Ovary (tissue), 9 donors: ENCODE results near the gene FLOT1. TPM values are rescaled to one million over a fixed set of nuclear protein-coding genes. Genes with fewer than 3 reads are reported as not detected.

Experiments
- DNase-seq, 5 donors: peaks; one replicate each; pipeline ENCODE4 v3.0.0-alpha.2; 2019 to 2020
- H3K27ac ChIP-seq, 2 donors: fragments of 200-600 bp; one replicate each; pipeline versions ENCODE4 v1.5.1 to v1.8.0; 2019 to 2022
- H3K27me3 ChIP-seq: fragments of 200-600 bp; one replicate; pipeline ENCODE4 v1.8.0; 2022
- H3K36me3 ChIP-seq: fragments of 200-600 bp; sonication (generic); one replicate; pipeline ENCODE4 v1.5.1; 2019
- H3K4me1 ChIP-seq: one replicate; pipeline ENCODE4 v1.8.1; 2013; ENCODE audit warnings: mild to moderate bottlenecking, moderate library complexity; ENCODE audit not compliant: insufficient read depth
- H3K4me3 ChIP-seq: fragments of 200-600 bp; sonication (generic); one replicate; pipeline ENCODE4 v1.5.1; 2017
- H3K9me3 ChIP-seq, 2 donors: fragments of 200-600 bp in 1 of 2; sonication (generic) in 1 of 2; one replicate each; pipeline versions ENCODE4 v1.5.1 to v1.8.1; 2013 to 2019; ENCODE audit warnings: mild to moderate bottlenecking in 1 of 2, moderate library complexity in 1 of 2
- CTCF ChIP-seq, 3 donors: fragments of 450-650 bp in 2 of 3; fragments of 200-600 bp in 1 of 3; IDR thresholded peaks; one replicate each; pipeline versions ENCODE4 v1.5.1 to v1.8.0; 2016 to 2022; ENCODE audit warnings: antibody characterized with exemption in 3 of 3, mild to moderate bottlenecking in 1 of 3
- EP300 ChIP-seq: sonication (generic); formaldehyde crosslinking; IDR thresholded peaks from one replicate; pipeline ENCODE4 v1.6.1; 2017; ENCODE audit warnings: antibody characterized with exemption
- POLR2A ChIP-seq: fragments of 450-650 bp; IDR thresholded peaks from one replicate; pipeline ENCODE4 v1.6.1; 2017; ENCODE audit warnings: antibody characterized with exemption, mild to moderate bottlenecking, moderate library complexity
- WGBS, 3 donors: extraction: QIAGEN DNeasy Blood & Tissue Kit in 1 of 3; methylation state at CpG; one replicate each; pipeline versions ENCODE4 v1.1.5 to v1.1.7; 2013 to 2017; 5-methylcytosine and 5-hydroxymethylcytosine counted together
- intact Hi-C, 4 donors: fragments of 100-400 bp; cut with DNase I; formaldehyde crosslinking; loops; one replicate each; pipeline versions ENCODE4 v1.11.0 to v1.15.1; 2022 to 2023
- polyA plus RNA-seq, 2 donors: library from polyadenylated mRNA; stranded (reverse); fragments of 200-250 nt in 1 of 2; fragments of 350-450 nt in 1 of 2; fragmentation: Illumina TruSeq in 1 of 2; extraction: RNeasy Lipid Tissue Mini Kit (QIAGEN cat#74804) in 1 of 2; gene quantifications; one replicate each; pipeline ENCODE4 v1.2.3, GENCODE V29; 2013 to 2014
- total RNA-seq, 7 donors: library from RNA; depleted of rRNA in 2 of 7; stranded (reverse); fragments of >200 nt in 2 of 7; fragmentation: NEBNext Ultra II Directional in 3 of 7; extraction: Animal tissue kit (Norgen Biotek cat#: 25700) in 3 of 7; gene quantifications; one replicate each; pipeline versions ENCODE4 v1.1.0 to v1.2.4, GENCODE V29; 2016 to 2023
- donor health status: DM: no; HTN: no; CAD: no; lungs with moderate emphysema.
- donor health status: DM: no; HTN: no; CAD: no.
- donor health status: Bipolar disorder and iron deficiency.
- donor health status: DM: yes; HTN: yes; CAD: no.
- donor health status: DM: no; HTN: no; CAD: no.
- donor health status: DM: yes; HTN: yes; CAD: no.

FLOT1 gene
- total and polyA plus RNA-seq, 9 donors = 64.1 to 180 (median 124) TPM

DNA sequence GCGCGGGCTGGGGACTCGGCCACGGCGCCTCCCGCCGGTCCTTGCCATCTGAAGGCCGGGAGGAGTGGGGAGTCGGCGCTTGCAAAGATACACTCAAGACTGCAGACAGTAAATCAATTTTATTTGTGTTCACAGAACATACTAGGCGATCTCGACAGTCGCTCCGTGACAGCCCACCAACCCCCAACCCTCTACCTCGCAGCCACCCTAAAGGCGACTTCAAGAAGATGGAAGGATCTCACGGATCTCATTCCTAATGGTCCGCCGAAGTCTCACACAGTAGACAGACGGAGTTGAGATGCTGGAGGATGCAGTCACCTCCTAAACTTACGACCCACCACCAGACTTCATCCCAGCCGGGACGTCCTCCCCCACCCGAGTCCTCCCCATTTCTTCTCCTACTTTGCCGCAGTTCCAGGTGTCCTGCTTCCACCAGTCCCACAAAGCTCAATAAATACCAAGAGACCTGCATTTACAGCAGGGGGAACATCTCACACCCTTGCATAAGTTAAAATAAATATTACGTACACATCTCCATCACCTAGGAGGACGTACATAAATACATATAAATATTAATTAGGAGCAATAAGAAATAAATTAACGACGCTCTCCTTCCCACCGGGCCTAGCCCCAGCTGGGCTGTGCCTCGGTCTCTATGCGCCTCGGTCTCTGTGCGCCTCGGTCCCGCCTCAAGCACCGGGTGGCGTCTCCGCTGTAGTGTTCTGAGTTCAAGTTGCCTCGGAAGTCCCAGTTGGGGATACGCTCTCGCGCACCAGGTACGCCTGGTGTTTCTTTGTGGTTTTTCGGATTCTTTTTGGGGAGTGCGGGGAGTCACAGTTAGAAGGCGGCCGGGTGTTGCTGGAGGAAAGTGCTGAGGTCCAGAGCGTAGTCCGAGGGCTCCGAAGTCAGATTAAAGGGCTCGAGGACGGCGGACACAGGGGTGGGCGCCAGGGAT is 889 bp upstream of the FLOT1 start:
- peak in 4 of 5 donors; percentile 37 to 50 (median 42) for DNase-seq
- peaks cover 9% of the 10 kb centered on the region for H3K4me1 ChIP-seq
- 4 to 7% (median 6%) methylated on average over 54 to 55 of the region's 55 CpGs for WGBS, 3 donors
- H3K27me3 ChIP-seq = no peaks in the 10 kb centered on the region
- intact Hi-C loops = loop anchor here (5.0 to 10.0 kb wide), 7 partner anchors 34 to 331 kb away; partner anchors contain the start of gene DDR1 (in 3 of the 4)
- H3K9me3 ChIP-seq = no peaks in the 10 kb centered on the region
- H3K4me3 ChIP-seq = peak overlapping the region; percentile 60
- TF ChIP-seq POLR2A = no peak
- no peak for TF ChIP-seq EP300
- no peak for TF ChIP-seq CTCF (IDR thresholded peaks at IDR 0.05)
- peak overlapping the region; percentile 72 to 89 for H3K27ac ChIP-seq
- no peaks in the 10 kb centered on the region for H3K36me3 ChIP-seq

- H3K36me3 ChIP-seq = no peaks in the 10 kb centered on the region
- H3K4me1 ChIP-seq = peaks cover 7% of the 10 kb centered on the region
- DNase-seq = no peak
- peak overlapping the region; percentile 72 to 89 for H3K27ac ChIP-seq
- no peaks in the 10 kb centered on the region for H3K27me3 ChIP-seq
- H3K9me3 ChIP-seq = no peaks in the 10 kb centered on the region
- 5 to 6% (median 6%) methylated on average over 13 of the region's 13 CpGs for WGBS, 3 donors
- H3K4me3 ChIP-seq = peak overlapping the region; percentile 60
- TF ChIP-seq POLR2A (no peak), EP300 (no peak), CTCF (IDR thresholded peaks at IDR 0.05) (no peak)
- intact Hi-C loops = loop anchor here (5.0 to 10.0 kb wide), 7 partner anchors 35 to 333 kb away; partner anchors contain the start of gene DDR1 (in 3 of the 4)
Observed at GRCh38 chr6:30741789-30742315, 635 bp downstream of the FLOT1 start.

DNA sequence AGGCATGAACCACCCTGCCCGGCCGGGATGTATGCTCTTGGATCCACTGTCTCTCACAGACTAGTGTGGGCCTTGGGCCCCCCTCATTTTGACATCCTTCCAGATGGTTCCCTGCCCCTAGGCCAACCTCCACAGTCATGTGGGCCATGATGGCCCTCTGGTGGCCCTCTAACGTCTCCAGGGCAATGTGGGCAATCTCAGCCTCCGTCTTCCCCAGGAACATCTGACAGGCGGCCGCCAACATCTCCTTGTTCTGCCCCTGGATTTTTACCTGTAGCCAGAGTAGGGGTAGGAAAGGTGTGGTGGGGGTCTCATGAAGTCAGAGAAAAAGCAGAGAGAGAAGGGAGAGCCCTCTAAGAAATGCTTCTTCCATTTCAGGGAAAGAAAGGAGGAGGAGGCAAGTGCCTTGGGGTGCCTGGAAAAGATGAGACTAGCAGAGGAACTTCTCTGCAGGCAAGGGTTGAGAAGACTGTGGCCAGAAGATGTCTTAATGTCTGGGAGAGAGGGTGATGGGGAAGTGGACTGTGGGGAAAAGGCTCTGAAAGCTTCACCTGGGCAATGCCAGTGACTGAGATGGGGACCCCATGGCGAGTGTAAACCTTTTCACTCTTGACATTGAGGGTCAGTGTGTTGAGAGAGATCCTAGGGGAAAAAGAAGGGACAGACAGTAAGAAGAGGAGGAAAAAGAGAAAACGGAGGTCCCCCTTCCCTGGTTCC is 1.3 kb downstream of the FLOT1 start:
- Histone ChIP-seq H3K27me3 (no peaks in the 10 kb centered on the region), H3K4me3 (peak overlapping the region; percentile 60), H3K27ac (peak overlapping the region in 1 of 2 donors; percentile 89), H3K4me1 (peaks cover 7% of the 10 kb centered on the region), H3K9me3 (no peaks in the 10 kb centered on the region), H3K36me3 (no peaks in the 10 kb centered on the region)
- intact Hi-C loops = loop anchor here (5.0 to 10.0 kb wide), 7 partner anchors 36 to 334 kb away; partner anchors contain the start of gene DDR1 (in 3 of the 4)
- no peak for DNase-seq
- TF ChIP-seq CTCF (IDR thresholded peaks at IDR 0.05) (no peak), POLR2A (no peak)
- 67 to 74% (median 68%) methylated on average over 8 of the region's 8 CpGs for WGBS, 3 donors

DNA sequence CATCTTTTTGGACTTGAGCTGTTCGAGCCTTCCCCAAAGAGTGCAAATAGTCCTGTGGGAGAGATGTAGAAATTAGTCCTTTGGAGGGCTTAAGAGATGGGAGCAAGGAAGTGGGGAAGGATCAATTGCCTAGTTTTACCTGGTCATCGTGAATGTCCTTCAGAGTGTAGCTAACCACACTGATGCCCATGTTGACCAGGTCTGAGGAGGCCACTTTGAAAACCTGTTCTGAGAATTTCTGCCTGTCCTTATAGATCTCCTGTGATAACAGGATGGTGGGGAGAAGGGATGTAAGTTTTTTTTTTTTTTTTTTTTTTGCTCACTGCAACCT is 2.0 kb downstream of the FLOT1 start:
- peak overlapping the region in 1 of 2 donors; percentile 2 for H3K27ac ChIP-seq
- H3K4me1 ChIP-seq = peaks cover 7% of the 10 kb centered on the region
- intact Hi-C loops = loop anchor here (5.0 to 10.0 kb wide), 7 partner anchors 37 to 334 kb away; partner anchors contain the start of gene DDR1 (in 3 of the 4)
- WGBS, 3 donors = 83 to 94% (median 88%) methylated on average over 2 of the region's 2 CpGs
- H3K4me3 ChIP-seq = no peak overlapping the region
- TF ChIP-seq EP300 = no peak
- no peak for TF ChIP-seq CTCF (IDR thresholded peaks at IDR 0.05)
- TF ChIP-seq POLR2A = no peak
- no peak for DNase-seq
- H3K36me3 ChIP-seq = no peaks in the 10 kb centered on the region
- no peaks in the 10 kb centered on the region for H3K9me3 ChIP-seq
- no peaks in the 10 kb centered on the region for H3K27me3 ChIP-seq
